SW480 (cell line): ENCODE measurements around the gene RHOBTB3.
"Not testable (repeated sequence)": the region's sequence is repeated elsewhere in the genome, so short reads cannot be mapped to it uniquely, and the experiment has no call there.

Source experiments
- DNase-seq: peaks from one replicate; pipeline ENCODE4 v3.0.0-alpha.2; 2016; ENCODE audit warnings: low spot score

RHOBTB3 gene

DNA sequence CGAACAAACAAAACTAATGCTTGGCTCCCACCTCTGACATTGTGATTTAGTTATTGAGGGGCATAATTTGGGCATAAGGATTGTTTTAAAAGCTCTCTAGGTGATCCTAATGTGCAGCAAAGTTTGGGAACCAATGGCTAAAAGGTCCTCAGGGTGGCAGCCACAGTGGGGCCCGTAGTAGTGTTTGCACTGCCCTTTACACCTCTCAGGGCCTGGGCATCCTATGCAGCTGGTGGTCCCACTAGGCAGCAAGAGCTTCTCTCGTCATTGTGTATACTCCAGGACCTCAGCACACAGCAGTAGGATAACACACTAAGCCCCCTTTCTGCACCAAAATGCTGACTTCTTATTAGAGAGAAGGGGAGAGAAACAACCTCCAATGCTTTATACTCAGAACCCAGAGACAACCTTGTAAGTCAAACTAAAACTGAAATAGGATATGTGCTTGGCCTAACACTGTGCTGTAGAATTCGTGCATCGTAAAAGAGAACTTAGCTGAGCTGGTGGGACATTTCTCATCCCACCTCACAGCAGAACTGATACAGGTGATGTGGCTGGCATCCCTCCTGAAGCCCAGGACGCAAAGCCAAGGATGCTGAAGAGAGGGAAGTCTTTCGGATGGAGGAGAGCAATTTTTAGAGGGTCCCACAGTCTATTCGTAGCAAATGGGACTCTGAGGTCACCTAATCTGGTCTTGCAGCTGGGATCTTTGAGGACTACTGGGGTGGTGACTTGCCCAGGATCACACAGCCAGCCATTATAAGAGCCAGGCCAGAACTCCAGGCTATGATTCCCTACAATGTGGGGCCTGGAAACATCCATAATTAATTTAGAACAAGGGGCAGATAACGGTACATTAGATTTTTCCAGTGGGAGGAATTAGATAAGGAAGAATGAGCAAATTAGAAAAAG lies 90.2 kb downstream of the RHOBTB3 start:
- no peak for DNase-seq

DNA sequence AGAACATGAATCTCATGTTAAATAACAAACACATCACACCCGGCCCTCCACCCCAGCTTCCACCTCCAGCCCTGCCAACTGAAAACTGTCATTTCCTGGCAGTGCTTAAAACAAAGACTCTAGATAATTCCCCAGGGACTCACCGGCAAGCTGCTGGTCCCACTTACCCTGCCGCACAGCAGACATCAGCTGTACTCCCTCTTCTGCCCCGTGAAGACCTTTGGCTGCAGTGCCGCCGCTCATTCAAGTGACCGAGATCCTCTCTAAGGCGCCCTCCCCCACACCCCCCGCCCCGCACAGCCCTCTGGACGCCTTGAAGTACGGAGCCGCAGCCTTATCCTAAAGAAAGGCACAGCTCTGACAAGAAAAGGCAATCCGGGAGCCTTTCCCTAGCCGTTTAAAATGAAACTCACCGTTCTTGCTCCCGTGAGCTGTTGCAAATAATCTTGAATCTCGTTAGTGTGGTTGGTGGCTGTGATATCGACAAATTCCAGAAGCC lies 91.0 kb downstream of the RHOBTB3 start:
- DNase-seq = peak; percentile 49

DNA sequence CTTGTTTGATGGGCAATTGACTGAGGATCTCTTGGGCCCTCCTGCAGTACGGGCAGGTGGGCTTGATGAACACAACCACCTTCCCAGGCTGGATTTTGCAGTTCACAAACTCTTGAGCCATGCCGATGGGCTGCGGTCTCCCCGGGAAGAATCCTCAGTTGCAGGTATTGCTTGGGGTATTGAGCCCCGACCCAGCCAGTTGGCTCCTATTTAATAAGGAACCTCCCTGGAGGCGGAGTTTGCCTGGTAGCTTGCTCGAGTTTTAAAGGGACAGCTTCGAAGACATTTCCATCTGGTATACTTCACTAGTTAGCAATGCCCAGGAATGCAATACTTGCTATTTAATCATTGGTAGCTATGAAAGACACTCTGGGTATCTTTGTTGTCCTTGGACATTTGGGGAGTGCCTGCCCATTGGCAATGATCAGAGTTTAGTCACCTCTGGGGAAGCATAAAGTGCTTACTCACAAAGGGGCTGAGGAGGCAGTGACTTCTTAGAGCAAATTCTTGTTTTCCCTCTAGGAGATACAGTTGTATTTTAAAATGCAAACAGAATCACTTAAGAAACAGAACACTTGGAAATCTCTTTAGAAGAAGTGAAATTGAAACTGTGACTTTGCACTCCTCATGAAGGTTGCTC lies 91.5 kb downstream of the RHOBTB3 start, which contains the start of gene GLRX:
Gene GLRX, minus strand, starts transcription at position 185 of the 640 bp plus-strand sequence. Its CDS starts 64 bp downstream, at position 121.
- peak; percentile 89 for DNase-seq

- no peak for DNase-seq
Measured at GRCh38 chr5:95823218-95823737, 92.1 kb downstream of the RHOBTB3 start.

DNA sequence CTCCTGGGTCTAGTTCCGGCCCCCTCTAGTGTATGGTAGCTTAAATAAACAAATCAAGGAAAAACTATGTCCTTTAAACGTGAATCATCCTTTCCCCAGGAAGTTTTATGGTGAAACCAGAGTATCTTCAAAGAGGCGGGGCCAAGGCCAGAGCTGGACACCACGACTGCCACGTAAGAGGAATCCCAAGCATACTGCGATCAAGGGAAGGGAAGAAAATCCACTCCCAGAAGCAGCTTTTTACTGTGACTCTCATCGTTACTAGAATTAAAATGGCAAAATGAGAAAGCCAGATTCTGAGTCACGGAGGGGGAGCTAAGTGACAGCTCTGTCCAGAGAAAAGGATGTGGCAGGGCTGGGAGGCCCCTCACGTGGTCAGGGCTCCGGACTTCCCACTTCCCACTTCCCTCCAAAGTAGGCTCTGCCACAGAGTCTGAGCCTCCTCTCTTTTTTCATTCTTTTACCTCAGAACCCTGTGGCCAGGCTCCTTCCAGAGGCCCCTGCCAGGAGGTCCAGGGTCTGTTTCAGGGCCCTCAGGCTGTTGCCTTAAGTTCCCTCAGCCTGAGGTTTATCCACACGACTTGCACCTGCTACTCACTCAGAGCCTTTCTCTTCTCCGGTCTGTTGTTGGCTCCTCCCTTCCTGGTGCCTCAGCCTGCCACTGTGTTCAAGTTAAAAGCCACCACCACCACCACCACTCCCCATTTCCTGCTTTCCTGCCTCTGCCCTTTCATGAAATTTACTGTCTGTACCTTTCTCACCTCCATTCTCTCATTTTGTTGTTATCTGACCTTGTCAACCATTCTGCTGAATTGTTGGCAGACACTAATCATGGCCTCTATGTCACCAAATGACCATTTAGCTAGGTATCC lies 92.8 kb downstream of the RHOBTB3 start:
- peak; percentile 88 for DNase-seq

GRCh38 chr5:95824747-95825146 lies 93.6 kb downstream of the RHOBTB3 start:
- DNase-seq = no peak

GRCh38 chr5:95825495-95825894 lies 94.4 kb downstream of the RHOBTB3 start:
- DNase-seq = no peak

- no peak for DNase-seq
Measured at GRCh38 chr5:95826949-95827891, 96.1 kb downstream of the RHOBTB3 start.

DNA sequence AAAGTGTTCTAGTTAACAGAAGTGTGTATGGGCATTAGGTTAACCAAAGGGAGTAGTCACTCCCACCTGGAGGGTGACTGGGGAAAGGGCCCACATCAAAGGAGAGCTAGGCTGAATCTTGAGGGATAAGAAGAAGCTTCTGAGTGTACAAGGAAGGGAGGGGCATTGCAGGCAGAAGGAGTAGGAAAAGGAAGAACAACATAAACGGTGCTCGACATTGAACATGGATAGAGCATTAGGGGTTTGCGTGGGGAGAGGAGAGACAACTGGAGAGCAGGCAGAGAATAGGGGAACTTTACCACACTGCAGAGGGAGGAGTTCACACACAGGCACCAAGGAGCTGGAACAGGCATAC lies 96.7 kb downstream of the RHOBTB3 start:
- no peak for DNase-seq

DNA sequence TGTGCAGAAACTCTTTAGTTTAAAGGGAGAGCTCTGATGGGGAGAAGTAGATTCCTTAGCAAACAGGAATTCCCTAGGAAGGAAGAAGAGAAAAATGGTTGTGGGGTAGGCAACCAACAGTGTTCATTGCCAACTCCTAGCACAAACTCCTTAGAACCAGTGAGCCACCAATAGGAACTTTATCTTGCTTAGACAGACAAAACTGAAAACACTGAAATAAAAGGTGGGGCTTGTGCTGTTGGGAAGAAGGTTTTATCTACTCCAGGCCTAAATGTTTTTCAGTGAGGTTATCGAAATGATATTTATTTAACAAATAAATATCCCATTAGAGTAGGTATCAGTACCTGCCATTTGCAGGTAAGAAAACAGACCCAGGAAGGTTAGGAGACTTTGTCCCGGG lies 99.1 kb downstream of the RHOBTB3 start:
- DNase-seq = no peak

GRCh38 chr5:95832664-95833063 lies 101.5 kb downstream of the RHOBTB3 start:
- no peak for DNase-seq

GRCh38 chr5:95835682-95836385 lies 104.7 kb downstream of the RHOBTB3 start:
- DNase-seq = no peak

- no peak for DNase-seq
Measured at GRCh38 chr5:95836544-95836943, 105.4 kb downstream of the RHOBTB3 start.

GRCh38 chr5:95836971-95837370 lies 105.8 kb downstream of the RHOBTB3 start:
- DNase-seq = not testable (repeated sequence)

- DNase-seq = no peak
Measured at GRCh38 chr5:95837492-95837891, 106.4 kb downstream of the RHOBTB3 start.

DNA sequence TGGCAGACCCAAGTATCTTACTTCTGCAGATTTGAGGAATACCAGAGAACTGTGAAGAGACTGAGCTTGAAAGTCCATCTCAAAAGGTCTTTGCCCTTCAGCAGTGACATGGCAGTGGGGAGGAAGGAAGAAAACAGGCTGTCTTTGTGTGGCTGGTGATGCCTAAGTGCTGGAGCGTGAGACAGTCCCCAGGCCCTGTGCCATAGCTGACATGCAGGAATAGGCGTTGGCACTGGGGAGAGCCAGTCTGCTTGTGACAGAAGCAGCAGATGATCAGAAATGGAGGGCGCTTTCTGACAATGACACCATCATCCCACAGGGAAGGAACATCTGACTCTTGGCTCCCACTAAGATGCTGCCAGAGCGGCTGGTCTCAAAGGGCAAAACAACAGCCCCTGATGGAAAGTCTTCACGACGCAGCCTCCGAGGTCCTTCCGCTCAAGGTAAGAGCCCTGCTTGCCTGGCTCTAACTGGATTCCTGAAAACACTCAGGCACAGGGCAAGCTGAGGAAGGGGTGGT lies 106.9 kb downstream of the RHOBTB3 start:
- DNase-seq = no peak

DNA sequence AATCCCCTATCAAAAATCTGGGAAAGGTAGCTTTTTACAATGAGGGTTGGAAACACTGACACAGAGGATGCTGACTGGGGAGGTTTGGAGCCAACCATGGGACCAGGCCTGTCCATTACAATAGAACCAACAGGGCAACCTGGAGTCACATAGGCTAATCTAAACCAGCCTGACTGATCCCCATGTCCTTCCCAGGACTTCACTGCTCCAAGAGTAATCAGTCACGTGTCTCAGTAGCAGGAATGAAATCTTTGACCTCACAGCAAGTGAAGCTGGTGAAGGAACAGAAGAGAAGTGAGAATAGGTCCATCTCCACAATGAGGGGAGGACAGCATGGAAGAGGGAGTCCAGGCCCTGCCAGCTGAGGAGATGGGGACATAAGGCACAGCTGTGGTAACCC lies 107.4 kb downstream of the RHOBTB3 start:
- DNase-seq = no peak

DNA sequence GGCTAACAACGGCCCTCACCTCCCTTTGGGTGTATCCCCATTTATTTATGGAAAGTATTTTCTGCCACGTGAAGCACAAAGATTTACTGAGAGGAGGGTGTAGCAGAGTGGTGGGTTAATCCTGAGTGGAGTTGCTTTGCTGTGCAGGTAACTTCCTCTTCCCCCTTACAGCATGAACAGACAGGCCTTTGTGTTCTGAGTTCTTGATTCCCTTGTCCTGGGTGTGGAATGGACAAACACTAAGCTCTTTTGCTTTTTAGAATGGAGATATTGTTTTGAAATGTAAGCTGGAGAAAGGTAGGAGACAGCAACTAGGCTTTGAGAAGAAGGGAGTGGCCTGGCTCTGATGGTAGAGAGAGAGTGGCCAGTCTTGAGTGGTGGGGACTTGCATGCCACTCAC lies 108.5 kb downstream of the RHOBTB3 start:
- DNase-seq = no peak

GRCh38 chr5:95840956-95841705 lies 110.0 kb downstream of the RHOBTB3 start:
- DNase-seq = no peak
